Activated CD8-positive, alpha-beta memory T cell treated with anti-CD3 and anti-CD28 coated beads, Interleukin-2, amount 50 U/mL, for 1 hour (primary cell): ENCODE results near the gene HS3ST4.

Experiments used
- DNase-seq: peaks from one replicate; pipeline ENCODE4 v3.0.0-alpha.2; 2020; ENCODE audit errors: extremely low read depth

The HS3ST4 gene

GRCh38 chr16:25691519-25692091 is at the start of gene HS3ST4:
TSS of gene HS3ST4 (plus strand) at chr16:25691959.
- no peak for DNase-seq

GRCh38 chr16:25643633-25644032 is 48.1 kb upstream of the HS3ST4 start:
- no peak for DNase-seq

DNA sequence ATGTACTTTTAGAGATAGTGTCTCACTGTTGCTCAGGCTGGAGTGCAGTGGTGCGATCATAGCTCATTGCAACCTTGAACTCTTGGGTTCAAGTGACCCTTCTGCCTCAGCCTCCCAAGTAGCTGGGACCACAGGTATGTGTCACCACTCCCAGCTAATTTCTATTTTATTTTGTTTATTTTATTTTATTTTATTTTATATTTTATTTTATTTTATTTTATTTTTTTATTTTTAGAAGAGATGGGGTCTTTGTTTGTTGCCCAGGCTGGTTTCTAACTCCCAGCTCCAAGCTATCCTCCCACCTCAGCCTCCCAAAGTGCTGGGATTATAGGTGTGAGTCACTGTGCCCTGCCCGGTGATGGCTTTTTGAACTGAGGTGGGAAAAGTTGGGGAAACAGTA is 35.1 kb upstream of the HS3ST4 start:
- DNase-seq: no peak

- DNase-seq: no peak
Measured at GRCh38 chr16:25676820-25677219, 14.9 kb upstream of the HS3ST4 start.

DNA sequence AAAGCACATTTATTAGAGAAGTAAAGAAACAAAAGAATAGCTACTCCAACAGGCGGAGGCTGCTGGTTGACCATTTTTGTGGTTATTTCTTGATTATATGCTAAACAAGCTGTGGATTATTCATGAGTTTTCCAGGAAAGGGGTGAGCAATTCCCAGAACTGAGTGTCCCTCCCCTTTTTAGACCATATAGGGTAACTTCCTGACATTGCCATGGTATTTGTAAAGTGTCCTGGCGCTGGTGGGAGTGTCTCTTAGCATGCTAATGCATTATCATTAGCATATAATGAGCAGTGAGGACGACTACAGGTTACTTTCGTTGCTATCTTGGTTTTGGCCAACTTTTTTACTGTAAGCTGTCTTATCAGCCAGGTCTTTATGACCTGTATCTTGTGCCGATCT is 12.2 kb upstream of the HS3ST4 start:
- DNase-seq: no peak

DNA sequence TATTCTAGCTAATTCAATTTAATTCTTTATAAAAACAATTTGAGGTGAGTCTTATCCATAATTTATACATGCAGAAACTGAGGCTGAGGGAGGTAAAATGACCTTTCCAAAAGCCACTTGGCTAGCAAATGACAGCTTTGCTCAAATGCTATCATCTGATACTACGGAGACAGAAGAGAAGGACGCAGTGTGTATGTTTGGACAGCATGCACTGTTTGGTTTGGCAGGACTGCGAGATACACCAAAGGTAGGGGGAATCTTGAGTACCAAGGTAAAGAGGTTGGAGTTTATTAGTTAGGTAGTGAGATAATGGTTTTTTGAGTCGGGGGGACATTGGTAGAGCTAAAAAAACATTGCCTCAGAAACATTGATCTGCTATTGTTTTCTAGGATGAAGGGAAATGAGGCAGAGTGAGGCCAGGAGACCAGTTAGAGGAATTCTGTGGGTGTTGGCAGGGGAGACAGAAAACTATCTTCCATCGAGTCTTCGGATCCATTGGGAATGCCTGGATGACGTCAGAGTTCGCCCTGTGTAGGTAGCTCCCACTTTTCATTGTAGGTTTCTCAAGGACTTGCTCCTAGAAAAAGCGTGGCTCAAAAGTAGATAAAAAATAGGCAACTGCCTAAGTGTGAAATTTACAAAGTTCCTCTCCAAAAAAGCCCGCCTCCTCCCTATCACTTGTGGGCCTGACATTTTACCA is 2.5 kb upstream of the HS3ST4 start:
- no peak for DNase-seq

GRCh38 chr16:25690552-25691143 is 1.1 kb upstream of the HS3ST4 start:
- DNase-seq: no peak

DNA sequence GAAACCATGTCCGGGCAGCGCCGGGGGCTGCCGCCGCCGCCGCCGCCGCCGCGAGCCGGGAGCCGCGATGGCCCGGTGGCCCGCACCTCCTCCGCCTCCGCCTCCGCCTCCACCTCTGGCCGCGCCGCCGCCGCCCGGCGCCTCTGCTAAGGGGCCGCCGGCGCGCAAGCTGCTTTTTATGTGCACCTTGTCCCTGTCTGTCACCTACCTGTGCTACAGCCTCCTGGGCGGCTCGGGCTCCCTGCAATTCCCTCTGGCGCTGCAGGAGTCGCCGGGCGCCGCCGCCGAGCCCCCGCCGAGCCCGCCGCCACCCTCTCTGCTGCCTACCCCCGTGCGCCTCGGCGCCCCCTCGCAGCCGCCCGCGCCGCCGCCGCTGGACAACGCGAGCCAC is 587 bp downstream of the HS3ST4 start:
- DNase-seq: no peak

DNA sequence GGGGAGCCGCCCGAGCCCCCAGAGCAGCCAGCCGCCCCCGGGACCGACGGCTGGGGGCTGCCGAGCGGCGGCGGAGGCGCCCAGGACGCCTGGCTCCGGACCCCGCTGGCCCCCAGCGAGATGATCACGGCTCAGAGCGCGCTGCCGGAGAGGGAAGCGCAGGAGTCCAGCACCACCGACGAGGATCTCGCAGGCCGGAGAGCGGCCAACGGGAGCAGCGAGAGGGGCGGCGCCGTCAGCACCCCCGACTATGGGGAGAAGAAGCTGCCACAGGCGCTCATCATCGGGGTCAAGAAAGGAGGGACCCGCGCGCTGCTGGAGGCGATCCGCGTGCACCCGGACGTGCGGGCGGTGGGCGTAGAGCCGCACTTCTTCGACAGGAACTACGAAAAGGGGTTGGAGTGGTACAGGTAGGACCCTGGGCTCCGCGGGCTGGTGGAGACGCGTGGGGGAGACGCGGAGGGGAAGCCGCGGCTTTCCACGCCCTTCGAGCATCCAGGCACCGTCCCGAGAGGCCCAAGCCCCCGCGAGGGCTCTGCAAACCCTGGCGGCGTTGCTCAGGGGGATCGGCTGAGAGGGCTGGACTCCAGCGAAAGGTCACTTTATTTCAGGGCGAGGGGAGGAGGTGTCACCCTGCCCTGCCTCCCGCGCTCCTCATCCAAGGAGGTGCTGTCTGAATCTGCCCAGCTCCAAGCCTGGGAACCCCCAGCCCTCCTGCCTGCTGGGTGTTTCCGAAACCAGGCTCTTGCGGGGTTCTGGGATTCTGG is 1.2 kb downstream of the HS3ST4 start:
- no peak for DNase-seq

GRCh38 chr16:25693631-25694030 is 1.9 kb downstream of the HS3ST4 start:
- DNase-seq: no peak

- DNase-seq: no peak
Measured at GRCh38 chr16:25699069-25699468, 7.3 kb downstream of the HS3ST4 start.

DNA sequence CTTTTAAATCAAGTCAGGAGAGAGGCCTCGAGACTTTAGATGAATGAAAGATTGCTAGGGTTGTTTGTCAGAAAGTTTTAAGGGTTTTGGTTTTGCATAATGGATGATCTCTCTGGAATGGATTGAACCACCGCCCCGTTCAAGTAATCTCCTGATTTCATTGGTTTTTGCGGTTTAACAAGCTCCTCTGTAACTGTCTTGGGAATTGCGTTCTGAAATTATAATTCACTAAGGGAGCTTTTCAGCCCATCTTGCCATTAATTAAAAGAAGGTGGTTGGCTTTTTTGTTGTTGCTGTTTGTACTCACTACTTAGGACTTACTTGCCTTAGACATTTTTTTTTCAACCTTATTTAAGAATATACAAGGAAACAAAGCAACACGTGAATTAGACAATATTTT is 8.8 kb downstream of the HS3ST4 start:
- no peak for DNase-seq

- no peak for DNase-seq
Measured at GRCh38 chr16:25707553-25707952, 15.8 kb downstream of the HS3ST4 start.

DNA sequence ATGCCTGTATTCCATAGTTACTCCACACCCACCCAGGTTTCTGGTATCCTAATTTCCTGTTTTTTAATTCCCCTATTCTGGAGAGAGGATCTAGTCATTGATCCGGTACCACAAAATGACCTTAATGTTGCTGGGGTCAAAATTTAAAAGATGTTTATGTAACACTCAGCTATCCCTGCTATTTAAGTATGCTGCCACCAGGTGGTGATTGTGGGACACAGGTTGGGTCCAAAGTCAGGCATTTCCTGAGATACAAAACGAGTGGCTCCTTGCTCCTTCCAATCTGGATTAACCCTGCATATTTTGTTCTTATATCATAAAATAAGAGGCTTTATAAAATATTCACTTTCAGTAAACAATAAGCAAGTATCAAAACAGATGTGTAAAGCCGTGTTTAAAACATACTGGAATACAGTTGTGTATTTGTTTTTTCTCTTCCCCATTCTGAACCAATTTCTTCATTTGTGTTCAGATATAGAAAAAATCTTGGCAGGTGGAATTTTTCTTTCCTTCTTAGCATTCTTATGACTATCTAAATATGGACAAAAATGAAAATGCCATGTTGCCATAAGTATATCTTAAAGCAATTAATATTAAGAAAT is 16.3 kb downstream of the HS3ST4 start:
- DNase-seq: no peak

- no peak for DNase-seq
Measured at GRCh38 chr16:25709213-25709612, 17.5 kb downstream of the HS3ST4 start.

- no peak for DNase-seq
Measured at GRCh38 chr16:25713785-25714570, 22.2 kb downstream of the HS3ST4 start.

- DNase-seq: no peak
Measured at GRCh38 chr16:25716186-25716585, 24.4 kb downstream of the HS3ST4 start.

GRCh38 chr16:25721439-25721838 is 29.7 kb downstream of the HS3ST4 start:
- no peak for DNase-seq

DNA sequence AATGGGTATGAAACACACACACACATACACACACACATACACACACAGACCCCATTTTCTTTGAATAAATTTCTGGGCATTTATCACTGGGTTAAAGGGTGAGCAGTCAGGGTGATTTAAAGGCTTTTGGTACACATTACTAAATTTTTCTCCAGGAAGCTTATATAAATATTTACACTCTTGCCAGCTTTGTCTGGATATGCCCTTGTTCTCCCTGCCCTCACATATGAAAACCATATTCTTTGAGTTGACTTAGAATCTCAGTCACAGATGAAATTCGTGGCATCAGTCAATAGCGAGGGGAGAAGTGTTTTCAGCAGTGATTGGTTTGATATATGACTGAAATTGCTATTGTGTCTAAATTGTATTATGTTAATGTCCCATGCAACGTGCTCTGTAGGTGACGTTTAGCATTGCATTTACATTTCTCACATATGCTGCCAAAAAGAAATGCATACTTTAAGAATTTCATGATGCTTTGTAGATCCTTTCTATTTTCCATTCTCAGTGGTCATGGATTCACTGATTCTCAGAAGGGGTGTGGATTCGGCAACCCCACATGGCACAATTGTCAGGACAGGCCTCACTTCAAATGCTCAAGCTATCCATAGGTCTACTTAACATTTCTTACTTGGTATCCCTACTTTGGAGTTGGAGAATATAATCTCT is 34.8 kb downstream of the HS3ST4 start:
- no peak for DNase-seq

DNA sequence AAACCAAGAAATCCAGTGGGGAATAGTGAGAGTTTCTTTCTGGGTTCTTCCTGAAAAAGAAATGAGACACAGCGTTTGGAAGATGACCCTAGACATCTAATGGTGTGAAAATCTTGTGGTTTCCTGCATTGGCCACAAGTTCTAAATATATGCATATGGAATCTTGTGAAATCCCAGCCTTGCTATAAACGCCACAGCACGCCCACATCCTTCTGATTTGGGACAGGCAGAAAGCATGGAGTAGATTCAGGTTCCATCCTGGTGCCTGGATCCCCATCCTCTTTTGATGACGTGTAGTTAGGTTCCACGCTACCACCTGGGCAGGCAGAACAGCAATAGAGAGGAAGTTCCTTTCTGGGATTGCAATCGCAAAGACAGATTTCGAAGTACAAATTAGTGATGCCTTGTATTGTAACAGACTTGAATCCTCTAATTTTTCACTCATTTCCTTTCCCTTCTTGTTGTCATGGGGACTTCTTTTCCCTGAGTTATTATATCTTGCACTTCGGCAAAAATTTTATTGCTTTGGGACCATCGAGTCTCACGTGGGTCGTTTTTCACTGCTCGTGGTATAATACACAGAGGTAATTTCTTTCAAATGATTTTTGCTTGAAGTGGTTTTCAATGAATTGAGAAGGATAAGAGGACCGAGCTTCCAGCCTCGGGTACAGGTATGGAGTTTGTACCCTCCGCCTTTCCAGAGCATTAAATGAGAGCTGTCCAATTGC is 37.6 kb downstream of the HS3ST4 start:
- no peak for DNase-seq
